Ishikawa (cell line): ENCODE data around the gene FAM219A.

Experiments
- CEBPB ChIP-seq: IDR thresholded peaks from 2 replicates; pipeline ENCODE4 v1.6.1; 2012
- CREB1 ChIP-seq: IDR thresholded peaks from 2 replicates; pipeline ENCODE4 v1.6.1; 2012; ENCODE audit warnings: low read depth
- EGR1 ChIP-seq: IDR thresholded peaks from 2 replicates; pipeline ENCODE4 v1.6.1; 2012
- EP300 ChIP-seq: IDR thresholded peaks from 2 replicates; pipeline ENCODE4 v1.6.1; 2012; ENCODE audit warnings: borderline replicate concordance
- FOXM1 ChIP-seq: IDR thresholded peaks from 2 replicates; pipeline ENCODE4 v1.6.1; 2012; ENCODE audit warnings: low read depth, borderline replicate concordance
- NFIC ChIP-seq: IDR thresholded peaks from 2 replicates; pipeline ENCODE4 v1.6.1; 2012
- RAD21 ChIP-seq: IDR thresholded peaks from 2 replicates; pipeline ENCODE4 v1.6.1; 2012; ENCODE audit warnings: low read depth
- TAF1 ChIP-seq: IDR thresholded peaks from 2 replicates; pipeline ENCODE4 v1.6.1; 2012; ENCODE audit warnings: low read depth, mild to moderate bottlenecking
- TCF12 ChIP-seq: IDR thresholded peaks from 2 replicates; pipeline ENCODE4 v1.6.1; 2012; ENCODE audit warnings: low read depth
- TEAD4 ChIP-seq: IDR thresholded peaks from 2 replicates; pipeline ENCODE4 v1.6.1; 2012
- YY1 ChIP-seq: IDR thresholded peaks from 2 replicates; pipeline ENCODE4 v1.6.1; 2012; ENCODE audit warnings: low read depth
- ZBTB7A ChIP-seq: IDR thresholded peaks from 2 replicates; pipeline ENCODE4 v1.6.1; 2012; ENCODE audit warnings: low read depth
- TF ChIP-seq, protein P1 (sequence below): IDR thresholded peaks from 2 replicates; pipeline ENCODE4 v1.6.1; 2012
- TF ChIP-seq, protein P2 (sequence below): IDR thresholded peaks from 2 replicates; pipeline ENCODE4 v1.6.1; 2012; ENCODE audit warnings: low read depth, mild to moderate bottlenecking
- TF ChIP-seq, protein P3 (sequence below): IDR thresholded peaks from 2 replicates; pipeline ENCODE4 v1.6.1; 2012

The FAM219A gene

DNA sequence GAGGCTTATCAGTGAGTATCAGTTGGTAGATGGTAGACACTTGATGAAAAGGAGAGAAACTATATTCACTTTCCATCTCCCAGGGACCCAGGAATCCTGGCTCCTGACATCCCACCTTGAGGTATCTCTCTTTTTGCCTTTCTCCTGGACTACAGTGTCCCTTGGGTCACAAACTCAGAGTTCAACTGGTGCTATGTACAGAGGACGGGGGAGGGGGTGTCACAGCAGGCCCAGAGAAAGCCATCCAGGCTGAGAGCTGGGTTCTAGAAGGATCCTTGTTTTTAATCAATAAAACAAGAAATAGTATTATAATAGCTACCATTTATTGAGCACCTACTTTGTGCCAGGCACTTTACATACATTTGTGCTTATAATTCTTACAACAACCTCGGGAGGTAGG is 92.0 kb downstream of the FAM219A start:
- TF ChIP-seq EP300 (no peak), TAF1 (no peak), ZBTB7A (no peak), TEAD4 (no peak), RAD21 (no peak), FOXM1 (no peak), CREB1 (no peak), TCF12 (no peak), NFIC (no peak), CEBPB (no peak), EGR1 (no peak)
- TF ChIP-seq, protein P1, sequence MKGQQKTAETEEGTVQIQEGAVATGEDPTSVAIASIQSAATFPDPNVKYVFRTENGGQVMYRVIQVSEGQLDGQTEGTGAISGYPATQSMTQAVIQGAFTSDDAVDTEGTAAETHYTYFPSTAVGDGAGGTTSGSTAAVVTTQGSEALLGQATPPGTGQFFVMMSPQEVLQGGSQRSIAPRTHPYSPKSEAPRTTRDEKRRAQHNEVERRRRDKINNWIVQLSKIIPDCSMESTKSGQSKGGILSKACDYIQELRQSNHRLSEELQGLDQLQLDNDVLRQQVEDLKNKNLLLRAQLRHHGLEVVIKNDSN, result no peak
- TF ChIP-seq, protein P2, sequence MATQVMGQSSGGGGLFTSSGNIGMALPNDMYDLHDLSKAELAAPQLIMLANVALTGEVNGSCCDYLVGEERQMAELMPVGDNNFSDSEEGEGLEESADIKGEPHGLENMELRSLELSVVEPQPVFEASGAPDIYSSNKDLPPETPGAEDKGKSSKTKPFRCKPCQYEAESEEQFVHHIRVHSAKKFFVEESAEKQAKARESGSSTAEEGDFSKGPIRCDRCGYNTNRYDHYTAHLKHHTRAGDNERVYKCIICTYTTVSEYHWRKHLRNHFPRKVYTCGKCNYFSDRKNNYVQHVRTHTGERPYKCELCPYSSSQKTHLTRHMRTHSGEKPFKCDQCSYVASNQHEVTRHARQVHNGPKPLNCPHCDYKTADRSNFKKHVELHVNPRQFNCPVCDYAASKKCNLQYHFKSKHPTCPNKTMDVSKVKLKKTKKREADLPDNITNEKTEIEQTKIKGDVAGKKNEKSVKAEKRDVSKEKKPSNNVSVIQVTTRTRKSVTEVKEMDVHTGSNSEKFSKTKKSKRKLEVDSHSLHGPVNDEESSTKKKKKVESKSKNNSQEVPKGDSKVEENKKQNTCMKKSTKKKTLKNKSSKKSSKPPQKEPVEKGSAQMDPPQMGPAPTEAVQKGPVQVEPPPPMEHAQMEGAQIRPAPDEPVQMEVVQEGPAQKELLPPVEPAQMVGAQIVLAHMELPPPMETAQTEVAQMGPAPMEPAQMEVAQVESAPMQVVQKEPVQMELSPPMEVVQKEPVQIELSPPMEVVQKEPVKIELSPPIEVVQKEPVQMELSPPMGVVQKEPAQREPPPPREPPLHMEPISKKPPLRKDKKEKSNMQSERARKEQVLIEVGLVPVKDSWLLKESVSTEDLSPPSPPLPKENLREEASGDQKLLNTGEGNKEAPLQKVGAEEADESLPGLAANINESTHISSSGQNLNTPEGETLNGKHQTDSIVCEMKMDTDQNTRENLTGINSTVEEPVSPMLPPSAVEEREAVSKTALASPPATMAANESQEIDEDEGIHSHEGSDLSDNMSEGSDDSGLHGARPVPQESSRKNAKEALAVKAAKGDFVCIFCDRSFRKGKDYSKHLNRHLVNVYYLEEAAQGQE, result no peak
- TF ChIP-seq, protein P3, sequence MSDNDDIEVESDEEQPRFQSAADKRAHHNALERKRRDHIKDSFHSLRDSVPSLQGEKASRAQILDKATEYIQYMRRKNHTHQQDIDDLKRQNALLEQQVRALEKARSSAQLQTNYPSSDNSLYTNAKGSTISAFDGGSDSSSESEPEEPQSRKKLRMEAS, result no peak

DNA sequence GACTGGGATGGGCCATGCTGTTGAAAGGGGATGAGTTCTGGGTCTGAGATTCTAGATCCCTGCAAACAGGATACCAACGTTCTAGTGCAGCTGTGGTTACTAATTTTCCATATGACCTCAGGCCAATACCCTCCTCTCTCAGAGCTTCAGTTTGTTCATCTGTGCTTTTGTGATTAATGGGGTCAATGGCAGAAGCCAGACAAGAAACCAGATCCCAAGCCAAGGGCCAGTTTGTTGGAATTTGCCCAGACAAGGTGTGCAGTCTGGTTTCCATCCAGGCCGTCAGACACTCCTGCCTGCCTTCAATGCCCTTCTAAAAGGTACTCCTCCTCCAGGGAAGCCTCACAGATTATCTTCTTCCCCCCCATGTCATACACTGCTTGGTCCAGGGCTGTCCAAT is 93.1 kb downstream of the FAM219A start:
- no peak for TF ChIP-seq ZBTB7A
- no peak for TF ChIP-seq FOXM1
- no peak for TF ChIP-seq EP300
- TF ChIP-seq, protein P2, result no peak
- no peak for TF ChIP-seq EGR1
- no peak for TF ChIP-seq NFIC
- no peak for TF ChIP-seq RAD21
- TF ChIP-seq CEBPB, result no peak
- no peak for TF ChIP-seq YY1
- no peak for TF ChIP-seq TCF12
- TF ChIP-seq TAF1, result no peak
- TF ChIP-seq, protein P1, result no peak
- TF ChIP-seq TEAD4, result no peak
- TF ChIP-seq, protein P3, result no peak
- no peak for TF ChIP-seq CREB1

DNA sequence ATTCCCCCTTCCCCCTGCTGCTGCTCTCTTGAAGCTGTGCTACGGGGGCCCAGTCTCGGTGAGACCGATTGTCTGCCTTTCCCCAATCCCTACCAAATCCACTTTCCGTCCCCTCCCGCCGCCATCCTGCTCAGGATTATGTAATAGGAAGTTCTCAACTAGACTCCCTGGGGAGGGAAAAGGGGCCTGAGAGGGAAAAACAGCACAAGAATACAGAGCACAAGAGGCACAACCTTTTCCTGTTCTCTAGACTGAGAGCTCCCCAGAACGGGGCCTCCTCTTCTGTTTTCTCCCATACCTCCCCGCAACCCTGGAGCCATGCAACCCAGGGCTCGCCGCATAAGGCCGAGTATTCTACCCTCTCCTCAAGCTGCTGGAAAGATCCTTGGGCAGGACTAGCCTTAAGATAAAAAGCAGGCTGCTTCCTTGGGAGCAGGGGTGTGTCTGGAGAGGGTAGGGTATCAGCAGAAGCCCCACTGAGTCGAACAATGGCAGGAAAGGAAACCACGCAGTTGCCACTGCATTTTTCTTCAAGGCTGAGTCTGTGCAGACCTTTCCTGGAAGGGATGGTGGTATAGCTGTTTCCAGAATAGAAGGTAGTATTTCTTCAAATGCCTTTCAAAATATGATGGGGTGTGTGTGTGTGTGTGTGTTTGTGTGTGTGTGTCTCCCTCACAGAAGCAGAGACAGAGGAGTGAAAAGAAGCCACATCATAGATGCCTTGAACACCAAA is 94.6 kb downstream of the FAM219A start:
- TF ChIP-seq CEBPB (peak; percentile 74), TAF1 (no peak), EP300 (peak; percentile 31; the same call in 1 of the 2 replicates), TEAD4 (no peak), ZBTB7A (no peak), YY1 (peak; percentile 26; the same call in 1 of the 2 replicates), RAD21 (no peak; the same call in 1 of the 2 replicates), EGR1 (no peak), TCF12 (peak; percentile 21; the same call in 1 of the 2 replicates), CREB1 (no peak), FOXM1 (no peak), NFIC (no peak)
- TF ChIP-seq, protein P2, result no peak
- TF ChIP-seq, protein P1, result no peak
- TF ChIP-seq, protein P3, result peak; percentile 16; the same call in 1 of the 2 replicates
